Testis (tissue), 3 donors: ENCODE results near the gene COBL. TPM values are rescaled to one million over a fixed set of nuclear protein-coding genes. Genes with fewer than 3 reads are reported as not detected.

Experiments used
- DNase-seq: peaks from one replicate; pipeline ENCODE4 v3.0.0-alpha.2; 2019
- H3K27ac ChIP-seq, 2 donors: fragments of 200-600 bp; sonication (generic); one replicate each; pipeline ENCODE4 v1.5.1; 2019
- H3K27me3 ChIP-seq: fragments of 200-600 bp; sonication (generic); one replicate; pipeline ENCODE4 v1.5.1; 2019
- H3K36me3 ChIP-seq: fragments of 200-600 bp; sonication (generic); one replicate; pipeline ENCODE4 v1.5.1; 2017; ENCODE audit warnings: low read depth; ENCODE audit errors: missing control alignments
- H3K4me1 ChIP-seq: fragments of 200-600 bp; sonication (generic); one replicate; pipeline ENCODE4 v1.5.1; 2019
- H3K4me3 ChIP-seq, 2 donors: fragments of 200-600 bp; sonication (generic); one replicate each; pipeline ENCODE4 v1.5.1; 2017 to 2019
- H3K9me3 ChIP-seq: fragments of 200-600 bp; sonication (generic); one replicate; pipeline ENCODE4 v1.5.1; 2017
- POLR2A ChIP-seq: fragments of 450-650 bp; IDR thresholded peaks from one replicate; pipeline ENCODE4 v1.6.1; 2017; ENCODE audit warnings: antibody characterized with exemption, mild to moderate bottlenecking, moderate library complexity
- WGBS, 2 donors: methylation state at CpG; one replicate each; pipeline ENCODE4 v1.1.5; 2018; 5-methylcytosine and 5-hydroxymethylcytosine counted together
- intact Hi-C: fragments of 100-400 bp; cut with DNase I; formaldehyde crosslinking; loops from one replicate; pipeline ENCODE4 v1.15.1; 2023; ENCODE audit warnings: low total_unique reads
- polyA plus RNA-seq: library from polyadenylated mRNA; stranded (reverse); fragments of 350-450 nt; fragmentation: Illumina TruSeq; extraction: RNeasy Lipid Tissue Mini Kit (QIAGEN cat#74804); gene quantifications from one replicate; pipeline ENCODE4 v1.2.3, GENCODE V29; 2014; ENCODE audit warnings: low read depth, low replicate concordance; ENCODE audit not compliant: insufficient read depth
- total RNA-seq, 2 donors: library from RNA; depleted of rRNA; stranded (reverse); fragments of >200 nt; gene quantifications; one replicate each; pipeline ENCODE4 v1.2.3, GENCODE V29; 2016
- TF ChIP-seq, protein P1 (sequence below), 3 experiments: fragments of 450-650 bp in 2 of 3; fragments of 200-600 bp in 1 of 3; sonication (generic) in 1 of 3; IDR thresholded peaks; one replicate each; pipeline ENCODE4 v1.5.1; 2016 to 2019; ENCODE audit warnings: antibody characterized with exemption in 3 of 3, mild to moderate bottlenecking in 2 of 3, moderate library complexity in 1 of 3

COBL gene
- total and polyA plus RNA-seq, 3 donors from 2014 or later = 9.2 to 14.8 (median 12.3) TPM

DNA sequence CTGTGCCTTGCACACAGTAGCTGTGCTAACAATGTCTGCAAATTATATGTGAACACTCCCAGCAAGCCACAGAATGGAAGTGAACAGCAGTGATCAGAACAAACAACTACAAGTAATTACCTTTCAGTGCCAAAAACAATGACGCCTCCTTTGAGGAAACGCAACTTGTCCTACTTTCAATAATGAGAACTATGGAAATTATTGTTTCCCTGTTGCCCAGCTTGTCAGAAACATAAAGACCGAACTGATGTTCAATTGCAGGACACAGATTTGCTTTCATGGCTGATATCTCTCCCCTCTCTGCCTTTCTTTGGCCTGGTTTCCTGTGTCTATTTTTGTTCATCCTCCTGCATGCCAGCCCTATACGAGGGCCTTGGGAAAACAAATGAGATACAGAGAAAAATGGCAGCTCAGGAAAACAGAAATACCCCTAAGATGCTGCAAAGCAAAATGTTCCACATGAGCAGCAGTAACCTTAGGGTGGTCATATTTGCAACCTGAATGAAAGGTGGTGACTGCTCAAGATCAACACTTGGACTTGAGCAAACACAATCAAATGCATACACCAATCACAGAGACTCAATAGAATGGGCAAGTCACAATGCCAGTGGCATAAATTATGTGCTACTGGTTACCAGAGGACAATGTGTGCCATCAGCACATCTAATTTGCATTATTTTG, 26.8 kb downstream of the COBL start:
- DNase-seq = no peak
- Histone ChIP-seq H3K36me3 (no peaks in the 10 kb centered on the region), H3K4me3 (no peak overlapping the region), H3K27ac (no peak overlapping the region), H3K27me3 (no peaks in the 10 kb centered on the region), H3K9me3 (no peaks in the 10 kb centered on the region), H3K4me1 (no peaks in the 10 kb centered on the region)
- TF ChIP-seq, protein P1, sequence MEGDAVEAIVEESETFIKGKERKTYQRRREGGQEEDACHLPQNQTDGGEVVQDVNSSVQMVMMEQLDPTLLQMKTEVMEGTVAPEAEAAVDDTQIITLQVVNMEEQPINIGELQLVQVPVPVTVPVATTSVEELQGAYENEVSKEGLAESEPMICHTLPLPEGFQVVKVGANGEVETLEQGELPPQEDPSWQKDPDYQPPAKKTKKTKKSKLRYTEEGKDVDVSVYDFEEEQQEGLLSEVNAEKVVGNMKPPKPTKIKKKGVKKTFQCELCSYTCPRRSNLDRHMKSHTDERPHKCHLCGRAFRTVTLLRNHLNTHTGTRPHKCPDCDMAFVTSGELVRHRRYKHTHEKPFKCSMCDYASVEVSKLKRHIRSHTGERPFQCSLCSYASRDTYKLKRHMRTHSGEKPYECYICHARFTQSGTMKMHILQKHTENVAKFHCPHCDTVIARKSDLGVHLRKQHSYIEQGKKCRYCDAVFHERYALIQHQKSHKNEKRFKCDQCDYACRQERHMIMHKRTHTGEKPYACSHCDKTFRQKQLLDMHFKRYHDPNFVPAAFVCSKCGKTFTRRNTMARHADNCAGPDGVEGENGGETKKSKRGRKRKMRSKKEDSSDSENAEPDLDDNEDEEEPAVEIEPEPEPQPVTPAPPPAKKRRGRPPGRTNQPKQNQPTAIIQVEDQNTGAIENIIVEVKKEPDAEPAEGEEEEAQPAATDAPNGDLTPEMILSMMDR (IDR thresholded peaks at IDR 0.05) = no peak
- no peak for TF ChIP-seq POLR2A
- intact Hi-C loops = no loop called here
- 42 to 46% methylated on average over 4 of the region's 4 CpGs for WGBS, 2 donors

DNA sequence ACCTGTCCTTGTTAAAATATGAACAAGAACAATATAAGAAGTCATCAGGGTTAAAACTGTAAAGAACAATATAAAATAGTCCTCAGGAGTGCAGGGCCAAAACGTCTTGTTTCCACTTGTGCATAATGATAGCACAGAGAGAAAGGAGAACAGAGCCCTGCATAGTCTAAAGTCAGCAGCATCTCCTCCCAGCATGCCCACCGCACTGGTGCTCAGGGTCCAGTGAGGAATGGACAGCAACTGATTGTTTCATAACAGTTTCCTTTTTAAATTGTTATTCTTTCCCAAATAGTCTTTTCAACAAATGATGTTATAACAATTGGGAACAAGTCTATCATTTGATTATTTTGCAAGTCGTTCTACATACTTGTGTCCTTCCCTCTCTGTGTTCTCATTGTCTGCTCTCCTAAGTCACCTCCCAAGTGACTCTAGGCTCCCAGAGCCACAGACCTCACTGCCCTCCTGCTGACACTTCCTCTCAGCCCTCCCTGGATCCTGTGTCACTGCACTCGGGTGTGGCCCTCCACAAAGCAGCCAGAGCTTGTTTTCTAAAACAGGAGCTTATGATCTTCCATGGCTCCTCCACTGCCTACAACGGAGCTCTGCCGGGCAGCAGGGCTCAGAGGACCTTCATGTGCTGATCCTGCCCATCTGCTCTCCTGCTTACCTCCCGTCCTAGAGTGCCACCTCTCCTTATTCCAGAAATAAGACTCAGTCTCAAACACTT, 27.6 kb downstream of the COBL start:
- TF ChIP-seq POLR2A = no peak
- TF ChIP-seq, protein P1 (IDR thresholded peaks at IDR 0.05) = no peak
- intact Hi-C loops = no loop called here
- Histone ChIP-seq H3K27me3 (no peaks in the 10 kb centered on the region), H3K9me3 (no peaks in the 10 kb centered on the region), H3K4me3 (no peak overlapping the region), H3K4me1 (no peaks in the 10 kb centered on the region), H3K27ac (no peak overlapping the region), H3K36me3 (no peaks in the 10 kb centered on the region)
- DNase-seq = no peak
- 52 to 60% methylated on average over 7 of the region's 7 CpGs for WGBS, 2 donors

DNA sequence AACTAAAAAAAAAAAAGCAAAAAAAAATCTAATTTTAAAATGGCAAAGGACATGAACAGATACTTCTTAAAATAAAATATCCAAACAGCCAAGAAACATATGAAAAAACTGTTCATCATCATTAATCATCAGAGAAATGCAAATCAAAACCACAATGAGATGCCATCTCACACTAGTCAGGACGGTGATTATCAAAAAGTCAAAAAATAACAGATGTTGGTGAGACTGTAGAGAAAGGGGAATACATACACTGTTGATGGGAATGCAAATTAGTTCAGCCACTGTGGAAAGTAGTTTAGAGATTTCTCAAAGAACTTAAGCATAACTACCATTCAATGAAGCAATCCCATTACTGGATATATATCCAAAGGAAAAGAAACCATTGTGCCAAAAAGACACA, 30.2 kb downstream of the COBL start:
- Histone ChIP-seq H3K9me3 (no peaks in the 10 kb centered on the region), H3K27me3 (no peaks in the 10 kb centered on the region), H3K36me3 (no peaks in the 10 kb centered on the region), H3K27ac (no peak overlapping the region), H3K4me3 (no peak overlapping the region), H3K4me1 (no peaks in the 10 kb centered on the region)
- 85% methylated on average over 1 of the region's 1 CpG for WGBS, 2 donors
- intact Hi-C loops = no loop called here
- TF ChIP-seq, protein P1 (IDR thresholded peaks at IDR 0.05) = no peak
- no peak for TF ChIP-seq POLR2A
- DNase-seq = no peak

DNA sequence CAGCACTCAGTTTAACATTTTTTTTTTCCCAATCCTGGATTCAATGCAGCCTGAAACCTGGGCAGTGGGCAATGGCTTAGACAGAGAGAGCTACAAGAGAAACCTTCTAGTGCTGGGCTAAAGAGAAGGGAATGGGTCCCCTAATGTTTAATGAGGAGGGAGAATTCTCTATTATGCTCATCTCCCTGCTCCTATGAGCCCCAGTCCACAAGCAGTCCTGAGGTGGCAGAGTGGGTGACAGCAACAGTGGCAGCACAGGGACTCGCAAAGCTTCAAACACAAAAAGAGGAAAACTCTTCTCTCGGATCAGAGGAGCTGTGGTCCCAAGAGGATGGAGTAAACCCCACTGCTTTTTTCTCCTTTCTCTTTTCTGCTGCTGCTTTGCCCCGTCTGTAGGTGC, 36.5 kb downstream of the COBL start:
- Histone ChIP-seq H3K9me3 (no peaks in the 10 kb centered on the region), H3K27me3 (no peaks in the 10 kb centered on the region), H3K36me3 (no peaks in the 10 kb centered on the region), H3K4me1 (no peaks in the 10 kb centered on the region), H3K4me3 (no peak overlapping the region), H3K27ac (no peak overlapping the region)
- WGBS, 2 donors = 88 to 91% methylated on average over 3 of the region's 3 CpGs
- no peak for DNase-seq
- TF ChIP-seq, protein P1 (IDR thresholded peaks at IDR 0.05) = no peak
- no peak for TF ChIP-seq POLR2A
- intact Hi-C loops = no loop called here
